ENCODE data around the gene U2AF2.

GRCh38 chr19:55669418-55670279, 14.8 kb downstream of the U2AF2 start:
- TF ChIP-seq CTCF (IDR thresholded peaks at IDR 0.05), result no peak
- TF ChIP-seq POLR2A (IDR thresholded peaks at IDR 0.05), result no peak

Measured in uterus (tissue), 2 donors.